DMS53 treated with DMSO at 0.1 percent for 48 hours (cell line): ENCODE measurements around the gene TIMP3.

Experiments
- DNase-seq: peaks from one replicate; lab custom pipeline; 2025; ENCODE audit not compliant: unreplicated experiment; lab: John Stamatoyannopoulos, UW

The TIMP3 gene

GRCh38 chr22:32877196-32877595 lies 75.7 kb downstream of the TIMP3 start:
- DNase-seq: no peak

GRCh38 chr22:32879550-32879949 lies 78.0 kb downstream of the TIMP3 start:
- DNase-seq: no peak

GRCh38 chr22:32880061-32880460 lies 78.6 kb downstream of the TIMP3 start:
- no peak for DNase-seq

- no peak for DNase-seq
Observed at GRCh38 chr22:32880505-32880892, 79.0 kb downstream of the TIMP3 start.

- no peak for DNase-seq
Observed at GRCh38 chr22:32880893-32881596, 79.5 kb downstream of the TIMP3 start.

- no peak for DNase-seq
Observed at GRCh38 chr22:32882360-32882755, 80.9 kb downstream of the TIMP3 start.

GRCh38 chr22:32882774-32883530 lies 81.4 kb downstream of the TIMP3 start:
- no peak for DNase-seq

GRCh38 chr22:32887324-32887980 lies 85.9 kb downstream of the TIMP3 start:
- DNase-seq: no peak

GRCh38 chr22:32888976-32889375 lies 87.5 kb downstream of the TIMP3 start:
- no peak for DNase-seq

GRCh38 chr22:32896891-32897290 lies 95.4 kb downstream of the TIMP3 start:
- no peak for DNase-seq

GRCh38 chr22:32897400-32897799 lies 95.9 kb downstream of the TIMP3 start:
- no peak for DNase-seq

- DNase-seq: no peak
Observed at GRCh38 chr22:32900886-32901635, 99.6 kb downstream of the TIMP3 start.

- no peak for DNase-seq
Observed at GRCh38 chr22:32901925-32902324, 100.4 kb downstream of the TIMP3 start.

- no peak for DNase-seq
Observed at GRCh38 chr22:32903507-32903906, 102.0 kb downstream of the TIMP3 start.

GRCh38 chr22:32904044-32904443 lies 102.5 kb downstream of the TIMP3 start:
- DNase-seq: no peak

GRCh38 chr22:32905400-32905799 lies 103.9 kb downstream of the TIMP3 start:
- no peak for DNase-seq

GRCh38 chr22:32909581-32910428 lies 108.3 kb downstream of the TIMP3 start:
- DNase-seq: no peak

GRCh38 chr22:32910429-32910772 lies 108.9 kb downstream of the TIMP3 start:
- no peak for DNase-seq

- no peak for DNase-seq
Observed at GRCh38 chr22:32911503-32911902, 110.0 kb downstream of the TIMP3 start.
